ENCODE data around the gene IFNA21.
"Not testable (repeated sequence)": the region's sequence is repeated elsewhere in the genome, so short reads cannot be mapped to it uniquely, and the experiment has no call there.

IFNA21 gene

DNA sequence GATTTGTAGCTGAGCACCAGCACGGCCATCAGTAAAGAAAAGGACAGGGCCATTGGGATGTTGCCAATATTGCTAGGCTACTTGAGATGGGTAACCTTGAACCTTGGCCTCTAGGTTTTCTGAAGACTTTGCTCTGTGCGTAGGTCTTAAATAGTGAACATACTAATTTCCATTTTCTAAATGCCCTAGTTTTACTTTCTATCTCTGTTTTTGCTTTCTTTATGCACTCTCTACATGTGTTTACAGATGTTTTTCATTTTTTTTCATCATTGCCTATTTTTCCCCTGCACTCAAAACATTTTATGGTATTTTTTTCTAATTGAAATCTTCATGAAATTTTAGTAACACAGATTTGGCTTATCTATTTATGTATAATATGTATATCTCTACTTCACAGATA lies at the start of gene IFNA21:
Gene IFNA21 (minus strand): TSS at position 101 of the 400 bp plus-strand sequence. CDS start 48 bp downstream, at position 53.
- not testable (repeated sequence) for DNase-seq

- not testable (repeated sequence) for DNase-seq
Measured at GRCh38 chr9:21213411-21214326, 47.2 kb upstream of the IFNA21 start.

DNA sequence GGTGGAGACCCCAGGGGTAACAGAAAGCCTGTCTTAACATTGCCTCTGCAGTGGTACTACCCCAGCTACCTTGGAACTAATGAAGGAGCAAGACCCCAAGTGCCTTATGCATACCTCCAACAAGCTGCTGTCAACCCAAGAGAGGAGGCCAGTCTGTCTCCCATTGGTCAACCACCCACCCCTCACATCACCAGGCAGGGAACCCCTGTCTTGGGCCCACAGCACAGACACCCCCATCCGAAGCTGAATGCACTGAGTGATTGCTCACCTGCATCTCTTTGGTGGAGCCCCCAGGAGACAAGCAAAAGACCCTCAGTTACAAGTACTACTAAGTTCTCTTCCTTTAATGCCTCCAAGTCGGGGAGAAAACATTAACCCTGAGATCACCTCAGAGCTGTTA lies 45.7 kb upstream of the IFNA21 start:
- DNase-seq = not testable (repeated sequence)

- not testable (repeated sequence) for DNase-seq
Measured at GRCh38 chr9:21210782-21211181, 44.3 kb upstream of the IFNA21 start.

GRCh38 chr9:21210311-21210710 lies 43.9 kb upstream of the IFNA21 start:
- no peak for DNase-seq

DNA sequence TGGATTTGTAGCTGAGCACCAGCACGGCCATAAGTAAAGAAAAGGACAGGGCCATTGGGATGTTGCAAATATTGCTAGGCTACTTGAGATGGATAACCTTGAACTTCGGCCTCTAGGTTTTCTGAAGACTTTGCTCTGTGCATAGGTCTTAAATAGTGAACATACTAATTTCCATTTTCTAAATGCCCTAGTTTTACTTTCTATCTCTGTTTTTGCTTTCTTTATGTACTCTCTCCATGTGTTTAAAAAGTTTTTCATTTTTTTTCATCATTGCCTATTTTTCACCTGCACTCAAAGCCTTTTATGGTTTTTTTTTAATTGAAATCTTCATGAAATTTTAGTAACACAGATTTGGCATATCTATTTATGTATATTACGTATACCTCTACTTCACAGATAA lies 40.6 kb upstream of the IFNA21 start, which contains the start of gene IFNA10:
Gene IFNA10 (minus strand): TSS at position 101 of the 400 bp plus-strand sequence. CDS start 46 bp downstream, at position 55.
- DNase-seq = not testable (repeated sequence)

DNA sequence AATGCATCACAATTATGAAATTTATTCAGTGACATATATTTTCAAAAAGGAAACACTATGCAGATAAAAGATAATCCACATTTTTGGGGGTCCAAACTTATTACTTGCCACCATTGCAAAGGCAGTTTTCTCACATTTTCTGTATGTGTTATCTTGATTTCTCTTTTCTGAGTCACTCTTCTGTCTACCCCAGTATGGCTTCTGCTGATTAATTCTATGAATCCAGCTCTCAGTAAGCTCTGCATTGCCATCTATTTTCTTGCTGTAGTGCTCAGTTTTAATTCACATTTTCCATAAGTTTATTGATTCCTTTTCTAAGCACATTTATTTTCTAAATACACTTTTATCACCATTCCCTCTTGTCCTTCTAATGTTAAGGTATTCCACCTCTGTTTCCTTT lies 38.7 kb upstream of the IFNA21 start:
- DNase-seq = no peak

DNA sequence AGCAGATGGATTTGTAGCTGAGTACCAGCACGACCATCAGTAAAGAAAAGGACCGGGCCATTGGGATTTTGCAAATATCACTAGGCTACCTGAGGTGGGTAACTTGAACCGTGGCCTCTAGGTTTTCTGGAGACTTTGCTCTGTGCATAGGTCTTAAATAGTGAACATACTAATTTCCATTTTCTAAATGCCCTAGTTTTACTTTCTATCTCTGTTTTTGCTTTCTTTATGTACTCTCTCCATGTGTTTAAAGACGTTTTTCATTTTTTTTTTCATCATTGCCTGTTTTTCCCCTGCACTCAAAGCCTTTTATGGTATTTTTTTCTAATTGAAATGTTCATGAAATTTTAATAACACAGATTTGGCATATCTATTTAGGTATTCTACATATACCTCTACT lies 35.6 kb upstream of the IFNA21 start, which contains the start of gene IFNA7:
Gene IFNA7 (minus strand): TSS at position 101 of the 400 bp plus-strand sequence. CDS start 40 bp downstream, at position 61.
- not testable (repeated sequence) for DNase-seq

- DNase-seq = peak; percentile 1
Measured at GRCh38 chr9:21194867-21195776, 28.7 kb upstream of the IFNA21 start.

GRCh38 chr9:21187487-21187886 lies 21.0 kb upstream of the IFNA21 start, which contains the start of gene IFNA4:
IFNA4 (minus strand) TSS chr9:21187587; CDS start chr9:21187531, 56 bp downstream.
- DNase-seq = not testable (repeated sequence)

GRCh38 chr9:21182810-21183736 lies 16.6 kb upstream of the IFNA21 start:
- DNase-seq = not testable (repeated sequence)

- DNase-seq = no peak
Measured at GRCh38 chr9:21174671-21175070, 8.2 kb upstream of the IFNA21 start.

- no peak for DNase-seq
Measured at GRCh38 chr9:21172156-21172555, 5.7 kb upstream of the IFNA21 start.

GRCh38 chr9:21171351-21171750 lies 4.9 kb upstream of the IFNA21 start:
- DNase-seq = no peak

DNA sequence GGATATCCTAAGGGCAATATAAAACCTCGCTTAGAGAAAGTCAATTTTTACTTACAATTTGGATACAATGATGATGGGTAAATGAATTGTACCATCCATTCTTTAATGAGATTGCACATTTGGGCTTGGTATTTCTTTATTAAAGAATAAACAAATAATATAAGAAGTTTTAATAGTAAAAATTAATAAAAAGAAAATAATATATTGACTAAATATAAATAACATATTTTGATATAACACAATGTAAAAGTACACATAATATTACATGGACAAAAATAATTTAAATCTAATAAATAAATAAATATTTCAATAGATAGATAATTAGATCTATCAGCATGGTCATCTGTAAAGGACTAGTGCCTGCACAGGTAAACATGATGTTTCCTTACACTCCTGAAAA lies 944 bp downstream of the IFNA21 start:
- no peak for DNase-seq

- no peak for DNase-seq
Measured at GRCh38 chr9:21160178-21160577, 6.3 kb downstream of the IFNA21 start.

GRCh38 chr9:21155501-21155900 lies 11.0 kb downstream of the IFNA21 start:
- no peak for DNase-seq

- DNase-seq = peak; percentile 4
Measured at GRCh38 chr9:21154018-21154608, 12.3 kb downstream of the IFNA21 start.

DNA sequence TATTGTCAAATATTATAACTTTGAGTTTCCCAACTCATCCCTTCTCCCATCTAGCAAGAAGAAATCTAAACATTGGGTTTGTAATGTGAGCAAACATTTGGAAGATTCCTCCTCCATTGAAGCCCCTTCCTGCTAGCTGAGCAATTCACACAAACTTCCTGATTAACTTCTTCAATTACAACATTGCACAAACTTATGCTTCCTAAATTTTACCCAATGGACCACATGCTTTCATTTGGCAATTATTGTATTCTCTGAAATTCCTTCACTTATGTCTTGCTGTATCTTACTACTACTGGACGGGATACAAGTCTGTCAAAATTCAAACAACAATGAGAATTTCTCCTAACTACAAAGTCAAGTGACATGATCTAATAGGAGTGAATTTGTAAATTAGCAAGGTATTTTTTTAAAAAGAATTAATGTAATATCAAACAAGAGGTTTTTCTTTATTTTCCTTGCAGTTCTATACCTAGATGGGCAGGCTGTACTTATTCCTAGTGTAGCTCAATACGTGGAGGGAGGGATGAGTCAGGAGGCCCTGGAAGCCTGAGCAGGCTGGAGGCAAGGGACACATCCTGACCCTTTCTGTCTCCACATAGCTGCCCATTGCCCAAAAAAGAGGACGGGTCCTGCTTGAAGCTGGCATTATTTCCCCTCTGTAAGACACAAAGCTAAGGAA lies 13.0 kb downstream of the IFNA21 start:
- DNase-seq = no peak

- DNase-seq = no peak
Measured at GRCh38 chr9:21144603-21145002, 21.9 kb downstream of the IFNA21 start.

DNA sequence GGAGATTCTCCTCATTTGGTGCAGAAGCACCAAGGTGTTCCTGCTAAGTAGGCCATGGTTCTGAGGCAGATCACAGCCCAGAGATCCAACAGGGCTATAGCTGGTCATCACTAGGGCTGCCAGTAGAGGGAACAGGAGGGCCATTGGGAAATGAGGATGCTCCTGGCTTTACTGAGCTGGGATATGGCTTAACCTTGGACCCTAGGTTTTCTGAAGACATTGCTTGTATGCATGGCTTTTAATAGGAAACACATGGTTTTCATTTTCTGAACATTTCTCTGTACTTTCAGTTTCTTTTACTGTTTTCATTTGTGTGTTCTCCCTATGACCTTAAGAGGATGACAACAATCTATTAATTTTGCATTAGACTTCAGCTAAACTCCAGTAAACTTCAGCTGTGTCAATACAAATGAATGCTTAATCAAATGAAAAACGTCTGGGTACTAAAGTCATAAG lies 25.0 kb downstream of the IFNA21 start, which contains the start of gene IFNW1:
Gene IFNW1 (minus strand): TSS at position 406 of the 456 bp plus-strand sequence. CDS start 262 bp downstream, at position 144.
- no peak for DNase-seq
